Sigmoid colon (tissue), 7 donors: ENCODE data around the gene RBBP6. TPM values are rescaled to one million over a fixed set of nuclear protein-coding genes. Genes with fewer than 3 reads are reported as not detected.

Experiments
- DNase-seq: peaks from one replicate; pipeline ENCODE4 v3.0.0-alpha.2; 2019
- H3K27ac ChIP-seq, 4 donors: fragments of 200-600 bp; sonication (generic); one replicate each; pipeline ENCODE4 v1.5.1; 2016 to 2019; ENCODE audit warnings: mild to moderate bottlenecking in 1 of 4
- H3K27me3 ChIP-seq, 3 donors: fragments of 200-600 bp; sonication (generic); one replicate each; pipeline ENCODE4 v1.5.1; 2019; ENCODE audit warnings: mild to moderate bottlenecking in 1 of 3
- H3K36me3 ChIP-seq, 4 donors: fragments of 200-600 bp; sonication (generic); one replicate each; pipeline ENCODE4 v1.5.1; 2016 to 2019
- H3K4me1 ChIP-seq, 4 donors: fragments of 200-600 bp; sonication (generic); one replicate each; pipeline ENCODE4 v1.5.1; 2017 to 2019
- H3K4me3 ChIP-seq, 4 donors: fragments of 200-600 bp; sonication (generic); one replicate each; pipeline ENCODE4 v1.5.1; 2017 to 2019; ENCODE audit warnings: mild to moderate bottlenecking in 2 of 4, moderate library complexity in 1 of 4
- H3K9me3 ChIP-seq, 4 donors: fragments of 200-600 bp in 3 of 4; sonication (generic) in 3 of 4; one replicate each; pipeline versions ENCODE4 v1.5.1 to v1.6.1; 2013 to 2019
- CTCF ChIP-seq, 4 experiments: fragments of 450-650 bp in 3 of 4; fragments of 200-600 bp in 1 of 4; IDR thresholded peaks; one replicate each; pipeline ENCODE4 v1.5.1; 2016 to 2019; ENCODE audit warnings: antibody characterized with exemption in 4 of 4, mild to moderate bottlenecking in 3 of 4, moderate library complexity in 2 of 4
- EP300 ChIP-seq, 4 donors: sonication (generic); formaldehyde crosslinking; IDR thresholded peaks; one replicate each; pipeline ENCODE4 v1.6.1; 2017; ENCODE audit warnings: antibody characterized with exemption in 4 of 4
- POLR2A ChIP-seq, 2 donors: fragments of 450-650 bp; IDR thresholded peaks; one replicate each; pipeline ENCODE4 v1.6.1; 2016; ENCODE audit warnings: antibody characterized with exemption in 2 of 2, mild to moderate bottlenecking in 2 of 2, moderate library complexity in 2 of 2
- POLR2AphosphoS5 ChIP-seq, 4 donors: sonication (generic); formaldehyde crosslinking; IDR thresholded peaks; one replicate each; pipeline ENCODE4 v1.6.1; 2017; ENCODE audit warnings: antibody characterized with exemption in 4 of 4
- WGBS, 2 donors: extraction: QIAGEN DNeasy Blood & Tissue Kit; methylation state at CpG; one replicate each; pipeline ENCODE4 v1.1.7; 2013; 5-methylcytosine and 5-hydroxymethylcytosine counted together
- intact Hi-C: fragments of 100-400 bp; cut with DNase I; formaldehyde crosslinking; loops from one replicate; pipeline ENCODE4 v1.15.1; 2023
- polyA plus RNA-seq, 3 donors: library from polyadenylated mRNA; stranded (reverse); fragments of 200-250 nt; gene quantifications; one replicate each; pipeline ENCODE4 v1.2.3, GENCODE V29; 2013
- total RNA-seq, 4 donors: library from RNA; depleted of rRNA; stranded (reverse); fragments of >200 nt; gene quantifications; one replicate each; pipeline ENCODE4 v1.1.0, GENCODE V29; 2016
- donor health status: healthy with polysubstance abuse.
- donor health status: Bipolar disorder and iron deficiency.
- donor health status: healthy.

RBBP6 gene
- total and polyA plus RNA-seq, 7 donors: 14.4 to 105 (median 48.7) TPM

- H3K27ac ChIP-seq: no peak overlapping the region
- H3K9me3 ChIP-seq: no peaks in the 10 kb centered on the region
- intact Hi-C loops: no loop called here
- DNase-seq: no peak
- no peaks in the 10 kb centered on the region for H3K36me3 ChIP-seq
- 93 to 94% methylated on average over 13 of the region's 13 CpGs for WGBS, 2 donors
- H3K4me1 ChIP-seq: no peaks in the 10 kb centered on the region
- H3K4me3 ChIP-seq: no peak overlapping the region
- TF ChIP-seq CTCF (IDR thresholded peaks at IDR 0.05) (no peak), EP300 (IDR thresholded peaks at IDR 0.05) (no peak), POLR2A (IDR thresholded peaks at IDR 0.05) (no peak), POLR2AphosphoS5 (IDR thresholded peaks at IDR 0.05) (no peak)
- H3K27me3 ChIP-seq: no peaks in the 10 kb centered on the region
These were observed 16.6 kb upstream of the RBBP6 start for GRCh38 chr16:24522751-24523150.

GRCh38 chr16:24523569-24523968 is 15.8 kb upstream of the RBBP6 start:
- H3K4me1 ChIP-seq: no peaks in the 10 kb centered on the region
- 66 to 73% methylated on average over 8 of the region's 8 CpGs for WGBS, 2 donors
- no peak overlapping the region for H3K4me3 ChIP-seq
- no peak for DNase-seq
- no peaks in the 10 kb centered on the region for H3K9me3 ChIP-seq
- intact Hi-C loops: no loop called here
- no peak overlapping the region for H3K27ac ChIP-seq
- H3K36me3 ChIP-seq: no peaks in the 10 kb centered on the region
- TF ChIP-seq CTCF (IDR thresholded peaks at IDR 0.05): no peak
- TF ChIP-seq EP300 (IDR thresholded peaks at IDR 0.05): no peak
- no peak for TF ChIP-seq POLR2AphosphoS5 (IDR thresholded peaks at IDR 0.05)
- TF ChIP-seq POLR2A (IDR thresholded peaks at IDR 0.05): no peak
- H3K27me3 ChIP-seq: no peaks in the 10 kb centered on the region

- H3K9me3 ChIP-seq: no peaks in the 10 kb centered on the region
- no peaks in the 10 kb centered on the region for H3K36me3 ChIP-seq
- intact Hi-C loops: no loop called here
- H3K27ac ChIP-seq: no peak overlapping the region
- TF ChIP-seq EP300 (IDR thresholded peaks at IDR 0.05) (no peak), POLR2AphosphoS5 (IDR thresholded peaks at IDR 0.05) (no peak), CTCF (IDR thresholded peaks at IDR 0.05) (no peak), POLR2A (IDR thresholded peaks at IDR 0.05) (no peak)
- no peak for DNase-seq
- WGBS, 2 donors: 72 to 74% methylated on average over 4 of the region's 4 CpGs
- no peak overlapping the region for H3K4me3 ChIP-seq
- no peaks in the 10 kb centered on the region for H3K27me3 ChIP-seq
- H3K4me1 ChIP-seq: no peaks in the 10 kb centered on the region
These were observed 14.3 kb upstream of the RBBP6 start for GRCh38 chr16:24524855-24525677.

- no peak overlapping the region for H3K27ac ChIP-seq
- no peak for DNase-seq
- TF ChIP-seq POLR2A (IDR thresholded peaks at IDR 0.05) (no peak), EP300 (IDR thresholded peaks at IDR 0.05) (no peak), CTCF (IDR thresholded peaks at IDR 0.05) (no peak), POLR2AphosphoS5 (IDR thresholded peaks at IDR 0.05) (no peak)
- no peaks in the 10 kb centered on the region for H3K36me3 ChIP-seq
- WGBS, 2 donors: 25 to 57% methylated on average over 7 of the region's 7 CpGs
- intact Hi-C loops: no loop called here
- H3K4me3 ChIP-seq: no peak overlapping the region
- H3K27me3 ChIP-seq: no peaks in the 10 kb centered on the region
- H3K9me3 ChIP-seq: no peaks in the 10 kb centered on the region
- H3K4me1 ChIP-seq: no peaks in the 10 kb centered on the region
These were observed 13.3 kb upstream of the RBBP6 start for GRCh38 chr16:24525970-24526559.
